ENCODE data around the gene MYO18A.
A peak's percentile ranks its signal among the peaks of the same experiment; 100 is the strongest.
"Not testable (repeated sequence)": the region's sequence is repeated elsewhere in the genome, so short reads cannot be mapped to it uniquely, and the experiment has no call there.

MYO18A gene, protein sequence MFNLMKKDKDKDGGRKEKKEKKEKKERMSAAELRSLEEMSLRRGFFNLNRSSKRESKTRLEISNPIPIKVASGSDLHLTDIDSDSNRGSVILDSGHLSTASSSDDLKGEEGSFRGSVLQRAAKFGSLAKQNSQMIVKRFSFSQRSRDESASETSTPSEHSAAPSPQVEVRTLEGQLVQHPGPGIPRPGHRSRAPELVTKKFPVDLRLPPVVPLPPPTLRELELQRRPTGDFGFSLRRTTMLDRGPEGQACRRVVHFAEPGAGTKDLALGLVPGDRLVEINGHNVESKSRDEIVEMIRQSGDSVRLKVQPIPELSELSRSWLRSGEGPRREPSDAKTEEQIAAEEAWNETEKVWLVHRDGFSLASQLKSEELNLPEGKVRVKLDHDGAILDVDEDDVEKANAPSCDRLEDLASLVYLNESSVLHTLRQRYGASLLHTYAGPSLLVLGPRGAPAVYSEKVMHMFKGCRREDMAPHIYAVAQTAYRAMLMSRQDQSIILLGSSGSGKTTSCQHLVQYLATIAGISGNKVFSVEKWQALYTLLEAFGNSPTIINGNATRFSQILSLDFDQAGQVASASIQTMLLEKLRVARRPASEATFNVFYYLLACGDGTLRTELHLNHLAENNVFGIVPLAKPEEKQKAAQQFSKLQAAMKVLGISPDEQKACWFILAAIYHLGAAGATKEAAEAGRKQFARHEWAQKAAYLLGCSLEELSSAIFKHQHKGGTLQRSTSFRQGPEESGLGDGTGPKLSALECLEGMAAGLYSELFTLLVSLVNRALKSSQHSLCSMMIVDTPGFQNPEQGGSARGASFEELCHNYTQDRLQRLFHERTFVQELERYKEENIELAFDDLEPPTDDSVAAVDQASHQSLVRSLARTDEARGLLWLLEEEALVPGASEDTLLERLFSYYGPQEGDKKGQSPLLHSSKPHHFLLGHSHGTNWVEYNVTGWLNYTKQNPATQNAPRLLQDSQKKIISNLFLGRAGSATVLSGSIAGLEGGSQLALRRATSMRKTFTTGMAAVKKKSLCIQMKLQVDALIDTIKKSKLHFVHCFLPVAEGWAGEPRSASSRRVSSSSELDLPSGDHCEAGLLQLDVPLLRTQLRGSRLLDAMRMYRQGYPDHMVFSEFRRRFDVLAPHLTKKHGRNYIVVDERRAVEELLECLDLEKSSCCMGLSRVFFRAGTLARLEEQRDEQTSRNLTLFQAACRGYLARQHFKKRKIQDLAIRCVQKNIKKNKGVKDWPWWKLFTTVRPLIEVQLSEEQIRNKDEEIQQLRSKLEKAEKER (N-terminal part only)

DNA sequence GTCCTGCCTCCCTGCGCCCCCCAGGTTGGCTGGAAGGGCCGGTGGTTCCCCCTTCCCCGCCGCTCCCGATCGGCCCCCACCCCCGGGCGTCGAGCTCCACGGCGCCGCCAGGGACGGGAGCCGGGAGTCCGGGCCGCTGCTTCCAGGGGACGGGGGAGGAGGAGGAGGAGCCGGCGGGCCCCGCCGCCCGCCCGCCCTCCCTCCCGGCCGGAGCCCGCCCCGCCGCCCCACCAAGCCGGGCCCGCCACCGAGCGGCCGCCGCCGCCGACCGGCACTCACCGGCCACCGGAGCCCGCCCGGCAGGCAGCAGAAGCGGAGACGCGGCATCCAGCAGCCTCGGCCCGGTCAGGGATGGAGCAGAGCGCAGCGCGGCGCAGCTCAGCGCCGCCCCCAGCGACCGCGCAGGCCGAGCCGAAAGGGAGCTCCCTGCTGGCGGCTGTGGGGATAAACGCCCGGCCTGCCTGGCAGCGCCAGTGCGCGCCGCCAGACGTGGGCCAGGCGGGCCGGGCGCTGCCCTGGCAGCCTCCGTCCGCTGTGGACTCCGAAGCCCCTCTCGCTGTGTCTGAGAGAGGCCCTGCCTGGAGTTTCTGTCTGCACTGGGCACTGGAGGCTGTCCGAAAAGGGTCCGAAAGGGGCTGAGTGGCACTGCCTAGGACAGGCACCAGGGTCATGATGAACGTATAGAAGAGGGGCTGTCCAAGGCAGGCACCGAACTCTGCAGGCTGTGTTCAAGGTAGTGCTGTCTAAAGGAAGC, at the start of gene MYO18A:
Gene MYO18A, minus strand, starts transcription at position 365 of the 754 bp plus-strand sequence. CDS start 13,458 bp downstream, outside the sequence.
- DNase-seq = peak; percentile 84

DNA sequence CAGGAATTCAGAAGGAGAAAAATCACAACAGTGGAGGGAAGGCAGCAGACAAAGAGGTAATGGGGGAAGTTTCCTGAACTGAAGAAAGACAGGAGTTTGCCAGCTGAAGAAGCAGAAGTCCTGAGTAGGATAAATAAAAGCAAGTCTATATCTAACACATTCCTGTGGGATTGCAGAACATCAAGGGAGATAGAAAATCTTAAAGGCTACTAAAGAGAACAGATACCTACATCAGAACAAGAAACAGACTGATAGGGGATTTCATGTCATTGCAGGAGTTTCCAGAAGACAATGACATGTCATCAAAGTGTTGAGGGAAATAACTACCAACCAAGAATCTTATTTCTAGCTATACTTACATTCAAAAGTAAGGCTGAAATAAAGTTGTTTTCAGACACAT, 45.2 kb upstream of the MYO18A start:
- DNase-seq = no peak

DNA sequence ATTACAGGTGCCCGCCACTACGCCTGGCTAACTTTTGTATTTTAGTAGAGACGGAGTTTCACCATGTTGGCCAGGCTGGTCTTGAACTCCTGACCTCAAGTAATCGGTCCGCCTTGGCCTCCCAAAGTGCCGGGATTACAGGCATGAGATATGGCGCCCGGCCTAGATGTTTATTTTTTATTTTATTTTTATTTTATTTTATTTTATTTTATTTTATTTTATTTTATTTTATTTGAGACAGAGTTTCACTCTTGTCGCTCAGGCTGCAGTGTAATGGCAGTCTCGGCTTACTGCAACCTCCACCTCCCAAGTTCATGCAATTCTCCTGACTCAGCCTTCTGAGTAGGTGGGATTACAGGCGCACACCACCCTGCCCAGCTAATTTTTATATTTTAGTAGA, 41.1 kb upstream of the MYO18A start:
- DNase-seq = not testable (repeated sequence)

GRCh38 chr17:29219378-29220047, 39.3 kb upstream of the MYO18A start:
- DNase-seq = peak; percentile 84

- DNase-seq = no peak
Observed at GRCh38 chr17:29216856-29217255, 36.7 kb upstream of the MYO18A start.

GRCh38 chr17:29216181-29216580, 36.0 kb upstream of the MYO18A start:
- DNase-seq = no peak

GRCh38 chr17:29215717-29216116, 35.5 kb upstream of the MYO18A start:
- DNase-seq = no peak

DNA sequence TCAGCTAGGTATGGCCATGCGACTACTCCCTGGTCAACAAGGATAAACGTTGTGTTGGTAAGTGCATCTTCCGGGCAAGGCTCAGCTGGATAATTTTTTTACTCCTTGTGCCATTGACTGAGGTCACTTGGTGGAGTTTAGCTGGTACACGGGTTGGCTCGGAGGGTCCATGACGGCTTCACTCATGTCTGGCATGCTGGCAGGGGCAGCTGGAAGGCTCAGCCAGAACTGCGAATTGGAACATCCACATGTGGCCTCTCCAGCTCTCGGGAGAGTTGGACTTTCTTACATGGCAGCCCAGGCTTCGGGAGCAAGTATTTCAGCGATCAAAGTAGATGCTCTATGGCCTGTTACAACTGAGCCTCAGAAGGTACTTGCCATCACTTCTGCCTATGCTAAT, 35.0 kb upstream of the MYO18A start:
- DNase-seq = no peak

GRCh38 chr17:29214215-29215146, 34.3 kb upstream of the MYO18A start:
- no peak for DNase-seq

- DNase-seq = no peak
Observed at GRCh38 chr17:29212681-29213121, 32.5 kb upstream of the MYO18A start.

- no peak for DNase-seq
Observed at GRCh38 chr17:29212094-29212631, 32.0 kb upstream of the MYO18A start.

DNA sequence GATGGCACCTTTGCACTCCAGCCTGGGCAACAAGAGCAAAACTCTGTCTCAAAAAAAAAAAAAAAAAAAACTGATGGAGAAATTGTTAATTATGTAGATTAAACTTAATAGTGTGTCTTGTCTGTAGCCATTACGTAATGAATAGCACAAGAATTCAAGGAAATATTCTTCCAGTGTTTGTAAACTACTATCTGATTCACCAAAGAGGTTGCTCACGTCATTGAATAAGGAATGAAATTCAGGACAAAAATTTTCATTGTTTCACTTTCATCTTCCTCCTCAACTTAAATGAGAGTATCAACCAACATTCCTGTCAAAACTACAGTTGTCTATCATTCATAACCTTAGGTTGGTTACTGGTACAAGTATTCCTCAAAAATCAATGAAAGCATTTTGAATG, 30.7 kb upstream of the MYO18A start:
- no peak for DNase-seq

GRCh38 chr17:29209073-29209472, 28.9 kb upstream of the MYO18A start:
- DNase-seq = no peak

- DNase-seq = no peak
Observed at GRCh38 chr17:29207975-29208374, 27.8 kb upstream of the MYO18A start.

DNA sequence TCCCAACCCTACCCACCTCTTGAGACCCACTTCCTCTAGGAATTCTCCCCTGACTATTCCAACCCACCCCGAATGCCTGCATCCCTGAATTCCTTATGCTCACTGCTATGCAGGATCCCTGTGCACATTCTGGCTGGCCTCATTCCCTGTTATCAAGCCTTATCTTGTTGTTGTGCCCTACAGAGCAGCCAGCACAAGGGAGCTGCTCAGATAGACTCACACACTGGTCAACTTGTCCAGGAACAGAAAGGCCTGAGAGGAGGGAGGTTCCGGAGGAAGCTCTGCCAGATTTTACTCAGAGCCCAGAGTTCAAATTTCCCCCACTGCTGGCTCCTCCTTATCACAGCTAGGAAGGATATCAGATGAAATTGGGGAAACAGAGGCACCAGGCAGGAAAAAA, 24.8 kb upstream of the MYO18A start:
- no peak for DNase-seq

DNA sequence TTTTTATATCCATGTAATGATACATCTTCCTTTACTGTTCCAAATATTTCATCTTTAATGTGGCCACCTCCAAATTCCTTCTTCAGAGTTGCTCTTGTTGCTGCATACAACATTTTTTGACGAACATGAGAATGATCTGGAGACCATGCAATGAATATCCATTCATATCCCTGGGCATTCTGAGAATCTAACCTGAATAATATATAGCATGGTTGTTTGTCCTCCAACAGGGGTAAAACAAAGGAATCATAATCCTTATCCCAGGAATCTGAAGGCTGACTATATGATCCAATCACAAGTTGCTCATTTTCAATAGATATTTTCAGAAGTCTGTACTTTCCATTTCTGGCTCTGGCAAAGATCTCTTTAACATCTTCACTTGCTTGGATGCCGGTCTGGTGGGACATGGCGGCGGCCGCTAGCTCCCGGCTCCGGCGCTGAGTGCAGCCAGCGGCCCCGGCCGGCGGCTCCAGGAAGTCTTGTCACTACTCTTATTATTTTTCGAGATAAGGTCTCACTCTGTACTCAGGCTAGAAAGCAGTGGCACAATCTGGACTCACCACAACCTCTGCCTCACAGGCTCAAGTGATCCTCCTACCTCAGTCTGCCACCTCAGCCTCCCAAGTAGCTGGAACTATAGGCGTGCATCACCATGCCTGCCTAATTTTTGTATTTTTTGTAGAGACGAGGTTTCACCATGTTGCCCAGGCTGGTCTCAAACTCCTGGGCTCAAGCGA, 24.0 kb upstream of the MYO18A start:
- DNase-seq = not testable (repeated sequence)

DNA sequence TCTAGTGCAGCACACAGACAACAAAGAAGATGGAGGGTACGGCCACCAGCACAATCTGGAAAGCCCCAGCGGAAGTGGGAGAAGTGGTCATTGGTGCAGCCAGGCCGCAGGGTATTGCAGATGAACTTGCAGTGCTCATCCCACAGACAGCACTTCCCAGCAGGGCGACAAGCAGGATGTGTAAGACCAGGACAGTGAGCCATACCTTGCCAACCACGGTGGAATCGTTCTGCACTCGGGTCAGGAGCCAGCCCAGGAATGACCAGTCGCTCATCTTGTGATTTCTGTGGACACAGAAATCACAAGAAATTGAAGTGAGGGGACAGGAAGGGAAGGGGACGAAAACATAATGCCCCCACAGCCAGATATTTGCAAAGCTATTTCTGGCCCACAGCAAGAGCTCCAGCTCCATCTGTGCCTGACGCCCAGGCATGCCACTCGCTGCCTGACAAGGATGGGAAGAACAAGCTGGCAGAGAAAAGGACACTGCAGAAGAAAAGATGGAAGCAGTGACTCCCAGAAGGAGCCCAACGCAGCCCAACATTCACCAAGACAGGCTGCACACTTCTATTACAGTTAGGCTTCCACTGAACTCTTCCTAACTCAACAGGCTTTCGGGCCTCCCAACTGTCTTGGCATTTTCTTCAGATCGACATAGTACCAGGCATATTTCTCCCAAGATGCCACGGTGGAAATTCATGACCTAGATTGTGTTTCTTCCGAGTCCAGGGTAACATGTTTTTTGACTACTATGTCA, 17.5 kb upstream of the MYO18A start:
- DNase-seq = no peak

DNA sequence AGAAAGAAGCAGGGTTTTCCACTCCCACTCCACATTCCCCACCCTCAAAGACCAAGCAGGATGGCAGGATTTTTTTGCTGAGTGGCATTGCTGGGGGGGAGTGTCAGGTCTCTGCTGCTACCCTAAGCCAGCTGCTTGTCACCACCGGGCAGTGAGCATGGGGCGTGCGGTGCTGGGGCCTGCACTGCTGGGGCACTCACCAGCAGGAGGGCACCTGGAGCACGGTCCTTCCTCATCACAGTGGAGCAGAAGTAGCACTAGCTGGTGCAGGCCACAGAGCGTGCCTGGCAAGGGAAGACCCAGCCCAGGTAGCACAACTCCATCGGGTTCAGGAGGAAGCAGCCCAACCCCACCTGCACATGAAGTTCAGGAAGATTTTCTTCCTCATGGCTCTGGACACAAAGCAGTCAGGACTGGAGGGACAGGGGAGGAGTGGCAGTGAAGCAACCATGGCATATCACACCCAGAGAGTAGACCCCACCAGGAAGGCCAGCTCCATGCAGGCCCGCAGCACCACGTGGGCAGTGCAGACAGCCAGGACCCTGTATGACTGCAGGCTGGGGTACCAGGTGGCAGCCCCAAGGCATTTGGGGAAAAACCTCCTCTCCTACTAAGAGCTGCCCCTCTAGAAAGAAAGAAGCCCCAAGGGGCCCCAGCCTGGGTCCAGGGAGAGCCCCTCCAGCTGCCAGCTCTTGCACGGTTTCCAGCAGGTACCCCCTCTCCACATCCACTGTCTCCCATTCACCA, 16.7 kb upstream of the MYO18A start:
- no peak for DNase-seq
